GM12878 (cell line): Measurements from ENCODE around the gene SORBS1. TPM values are rescaled to one million over a fixed set of nuclear protein-coding genes. Genes with fewer than 3 reads are reported as not detected.

Experiments used
- CUX1 ChIP-seq: IDR thresholded peaks from 2 replicates; pipeline ENCODE4 v1.6.1; 2012; ENCODE audit warnings: improper control_type of control experiment, low read depth, low read length; ENCODE audit not compliant: insufficient replicate concordance
- IKZF1 ChIP-seq: fragments of 450-650 bp; conservative IDR thresholded peaks from 2 replicates; pipeline ENCODE4 v1.6.1; 2017; ENCODE audit warnings: antibody characterized with exemption, mild to moderate bottlenecking
- JUNB ChIP-seq: IDR thresholded peaks from 2 replicates; pipeline ENCODE4 v1.6.1; 2016; ENCODE audit warnings: antibody characterized with exemption, mild to moderate bottlenecking
- JUND ChIP-seq: IDR thresholded peaks from 2 replicates; pipeline ENCODE4 v1.6.1; 2012; ENCODE audit warnings: low read depth, mild to moderate bottlenecking, low read length, improper control_type of control experiment, moderate library complexity
- MLLT1 ChIP-seq: fragments of 450-650 bp; IDR thresholded peaks from 2 replicates; pipeline ENCODE4 v1.6.1; 2016; ENCODE audit warnings: mild to moderate bottlenecking
- RELA ChIP-seq: fragments of 450-650 bp; IDR thresholded peaks from 2 replicates; pipeline ENCODE4 v1.8.0; 2014; ENCODE audit warnings: borderline replicate concordance; ENCODE audit not compliant: partially characterized antibody
- SMAD5 ChIP-seq: IDR thresholded peaks from 2 replicates; pipeline ENCODE4 v1.6.1; 2016; ENCODE audit warnings: antibody characterized with exemption, low read depth
- SPI1 ChIP-seq: IDR thresholded peaks from 2 replicates; pipeline ENCODE4 v1.6.1; 2011; ENCODE audit warnings: low read depth, mild to moderate bottlenecking, low read length, moderate library complexity, borderline replicate concordance; ENCODE audit not compliant: insufficient read depth
- TCF7 ChIP-seq: IDR thresholded peaks from 2 replicates; pipeline ENCODE4 v1.6.1; 2014; ENCODE audit warnings: antibody characterized with exemption, borderline replicate concordance
- polyA plus RNA-seq, 11 experiments: library from polyadenylated mRNA; depleted of rRNA in 4 of 11; unstranded in 6 of 11; stranded (reverse) in 5 of 11; fragments of >200 nt; fragmentation: Nextera tagmentation in 4 of 11; fragmentation: Illumina TruSeq in 1 of 11; extraction: Ambion mirVana in 4 of 11; extraction: Trizol in 1 of 11; gene quantifications; 1 replicate in 1 of 11; 2 replicates in 10 of 11; pipeline versions ENCODE4 v1.2.1 to v1.2.3, GENCODE V29; 2011 to 2016; ENCODE audit warnings: inconsistent platforms in 2 of 11, missing spikeins in 2 of 11, low read depth in 1 of 11
- total RNA-seq, 4 experiments: library from RNA; depleted of rRNA in 3 of 4; stranded (reverse); fragments of >200 nt in 3 of 4; fragmentation: Illumina TruSeq in 1 of 4; extraction: Trizol in 1 of 4; gene quantifications; 2 replicates each; pipeline versions ENCODE4 v1.2.1 to v1.2.3, GENCODE V29; 2013 to 2021

The SORBS1 gene
- total and polyA plus RNA-seq, 10 of the 15 experiments (the other 5 are each of a cell fraction or from before 2014, with no cell fraction given): 0.13 to 0.75 (median 0.39) TPM

GRCh38 chr10:95395947-95396449 is 165.2 kb downstream of the SORBS1 start (continued):
- TF ChIP-seq CUX1 (no peak), RELA (no peak), MLLT1 (no peak), IKZF1 (no peak), JUND (no peak), JUNB (no peak), SMAD5 (no peak), SPI1 (no peak), TCF7 (no peak)
- TF ChIP-seq, all 136 proteins: peak for 0
